ENCODE measurements around the gene RALGDS.
A peak's percentile ranks its signal among the peaks of the same experiment; 100 is the strongest.
"Not testable (repeated sequence)": the region's sequence is repeated elsewhere in the genome, so short reads cannot be mapped to it uniquely, and the experiment has no call there.

RALGDS gene

GRCh38 chr9:133067006-133067405 is 54.0 kb downstream of the RALGDS start:
- no peak for DNase-seq (ENCODE audit: low spot score)

GRCh38 chr9:133066181-133066983 is 54.7 kb downstream of the RALGDS start:
- no peak for DNase-seq (ENCODE audit: low spot score)

DNA sequence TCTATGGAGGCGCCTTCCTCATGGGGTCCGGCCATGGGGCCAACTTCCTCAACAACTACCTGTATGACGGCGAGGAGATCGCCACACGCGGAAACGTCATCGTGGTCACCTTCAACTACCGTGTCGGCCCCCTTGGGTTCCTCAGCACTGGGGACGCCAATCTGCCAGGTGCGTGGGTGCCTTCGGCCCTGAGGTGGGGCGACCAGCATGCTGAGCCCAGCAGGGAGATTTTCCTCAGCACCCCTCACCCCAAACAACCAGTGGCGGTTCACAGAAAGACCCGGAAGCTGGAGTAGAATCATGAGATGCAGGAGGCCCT is 56.0 kb downstream of the RALGDS start:
- no peak for DNase-seq (ENCODE audit: low spot score)

- no peak for DNase-seq (ENCODE audit: low spot score)
Observed at GRCh38 chr9:133064241-133065069, 56.6 kb downstream of the RALGDS start.

DNA sequence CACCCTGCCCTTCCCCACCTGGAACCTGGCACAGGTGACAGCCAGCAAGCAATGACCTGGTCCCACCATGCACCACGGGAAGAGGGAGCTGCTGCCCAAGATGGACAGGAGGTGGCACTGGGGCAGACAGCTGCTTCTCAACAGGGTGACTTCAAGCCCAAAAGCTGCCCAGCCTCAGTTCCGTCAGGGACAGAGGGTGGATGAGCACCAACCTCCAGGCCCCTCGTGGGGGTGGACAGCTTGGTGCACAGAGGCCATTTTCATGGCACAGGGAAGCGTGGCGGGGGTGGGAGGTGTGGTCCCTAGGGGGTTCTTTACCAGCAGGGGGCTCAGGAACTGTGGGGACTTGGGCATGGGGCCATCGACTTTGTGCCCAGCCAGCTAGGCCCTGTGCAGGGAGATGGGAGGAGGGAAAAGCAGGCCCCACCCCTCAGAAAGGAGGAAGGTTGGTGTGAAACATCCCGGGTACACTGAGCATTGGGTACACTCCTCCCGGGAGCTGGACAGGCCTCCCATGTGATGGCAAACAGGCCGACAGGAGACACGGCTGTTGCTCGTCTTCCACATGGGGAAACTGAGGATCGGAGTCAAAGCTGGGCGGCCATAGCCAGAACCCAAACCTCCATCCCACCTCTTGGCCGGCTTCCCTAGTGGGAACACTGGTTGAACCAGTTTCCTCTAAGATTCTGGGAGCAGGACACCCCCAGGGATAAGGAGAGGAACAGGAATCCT is 57.4 kb downstream of the RALGDS start:
- no peak for DNase-seq (ENCODE audit: low spot score)

DNA sequence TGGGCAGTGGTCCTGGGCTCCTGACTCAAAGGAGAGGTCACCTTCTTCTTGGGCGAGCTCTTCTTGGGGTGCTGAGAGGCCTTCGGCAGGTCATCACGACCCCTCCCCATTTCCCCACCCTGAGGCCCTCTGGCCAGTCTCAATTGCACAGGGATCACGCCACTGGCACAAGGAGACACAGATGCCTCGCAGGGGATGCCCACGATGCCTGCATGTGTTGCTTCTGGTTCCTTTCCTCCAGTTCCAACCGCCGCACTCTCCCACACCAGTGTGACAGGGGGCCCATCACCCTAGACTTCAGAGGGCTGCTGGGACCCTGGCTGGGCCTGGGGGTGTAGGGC is 57.9 kb downstream of the RALGDS start:
- no peak for DNase-seq (ENCODE audit: low spot score)

GRCh38 chr9:133062569-133062968 is 58.5 kb downstream of the RALGDS start:
- DNase-seq (ENCODE audit: low spot score), result not testable (repeated sequence)

DNA sequence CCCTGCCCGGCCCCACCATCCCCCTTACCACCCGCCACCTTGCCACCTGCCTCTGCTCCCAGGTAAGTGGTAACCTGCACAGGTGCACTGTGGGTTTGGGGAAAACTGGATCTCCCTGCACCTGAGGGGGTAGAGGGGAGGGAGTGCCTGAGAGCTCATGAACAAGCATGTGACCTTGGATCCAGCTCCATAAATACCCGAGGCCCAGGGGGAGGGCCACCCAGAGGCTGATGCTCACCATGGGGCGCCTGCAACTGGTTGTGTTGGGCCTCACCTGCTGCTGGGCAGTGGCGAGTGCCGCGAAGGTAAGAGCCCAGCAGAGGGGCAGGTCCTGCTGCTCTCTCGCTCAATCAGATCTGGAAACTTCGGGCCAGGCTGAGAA is 59.3 kb downstream of the RALGDS start, which contains the start of gene CEL:
CEL (plus strand) TSS at position 218 of the 382 bp plus-strand sequence; CDS start at position 240, 22 bp downstream.
- DNase-seq (ENCODE audit: low spot score), result not testable (repeated sequence)

DNA sequence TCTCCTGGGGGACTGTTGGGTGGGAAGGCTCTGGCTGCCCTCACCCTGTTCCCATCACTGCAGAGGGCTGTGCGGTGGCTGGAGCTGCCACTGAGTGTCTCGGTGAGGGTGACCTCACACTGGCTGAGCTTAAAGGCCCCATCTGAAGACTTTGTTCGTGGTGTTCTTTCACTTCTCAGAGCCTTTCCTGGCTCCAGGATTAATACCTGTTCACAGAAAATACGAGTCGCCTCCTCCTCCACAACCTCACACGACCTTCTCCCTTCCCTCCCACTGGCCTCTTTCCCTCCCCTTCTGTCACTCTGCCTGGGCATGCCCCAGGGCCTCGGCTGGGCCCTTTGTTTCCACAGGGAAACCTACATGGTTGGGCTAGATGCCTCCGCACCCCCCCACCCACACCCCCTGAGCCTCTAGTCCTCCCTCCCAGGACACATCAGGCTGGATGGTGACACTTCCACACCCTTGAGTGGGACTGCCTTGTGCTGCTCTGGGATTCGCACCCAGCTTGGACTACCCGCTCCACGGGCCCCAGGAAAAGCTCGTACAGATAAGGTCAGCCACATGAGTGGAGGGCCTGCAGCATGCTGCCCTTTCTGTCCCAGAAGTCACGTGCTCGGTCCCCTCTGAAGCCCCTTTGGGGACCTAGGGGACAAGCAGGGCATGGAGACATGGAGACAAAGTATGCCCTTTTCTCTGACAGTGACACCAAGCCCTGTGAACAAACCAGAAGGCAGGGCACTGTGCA is 59.8 kb downstream of the RALGDS start:
- not testable (repeated sequence) for DNase-seq (ENCODE audit: low spot score)

GRCh38 chr9:133060417-133060841 is 60.6 kb downstream of the RALGDS start:
- DNase-seq (ENCODE audit: low spot score), result peak; percentile 47

DNA sequence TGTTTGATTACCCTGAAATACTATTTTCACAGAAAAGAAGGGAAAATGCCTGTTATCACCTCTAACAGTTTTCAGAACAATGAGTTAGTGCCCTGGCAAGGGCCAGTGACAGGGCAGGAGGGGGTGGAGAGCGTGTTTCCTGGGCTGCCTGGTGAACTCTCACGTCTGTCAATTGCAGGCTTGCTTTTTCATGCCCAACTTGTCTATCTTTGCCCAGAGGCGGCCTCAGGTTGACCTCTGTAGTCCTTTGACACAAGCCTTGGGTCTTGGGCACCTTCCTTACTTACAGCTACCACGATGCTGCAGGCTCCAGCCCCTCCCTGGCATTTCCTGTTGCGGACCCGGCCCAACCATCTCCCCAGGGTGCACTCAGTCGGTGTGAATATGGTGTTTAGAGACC is 61.4 kb downstream of the RALGDS start:
- no peak for DNase-seq (ENCODE audit: low spot score)

GRCh38 chr9:133058550-133059320 is 62.3 kb downstream of the RALGDS start:
- DNase-seq (ENCODE audit: low spot score), result no peak

DNA sequence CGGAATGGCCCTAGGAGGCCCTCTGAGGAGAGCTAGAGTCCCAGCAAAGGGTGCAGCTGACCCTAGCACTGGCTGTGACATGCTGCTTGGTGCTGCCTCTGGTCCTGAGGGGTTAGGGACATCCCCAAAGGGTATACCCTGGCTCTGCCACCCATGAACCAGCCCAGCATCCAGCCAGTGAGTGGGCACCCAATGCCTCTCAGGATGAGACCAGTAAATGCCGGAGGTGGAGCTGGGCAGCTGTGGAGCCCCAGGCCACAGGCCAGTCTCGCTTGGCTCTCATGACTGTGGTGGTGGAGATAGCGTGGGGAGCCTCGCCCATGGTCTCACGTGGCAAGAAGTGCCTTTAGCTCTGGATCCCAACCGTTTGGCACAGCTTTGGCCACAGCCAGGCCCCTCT is 63.0 kb downstream of the RALGDS start:
- no peak for DNase-seq (ENCODE audit: low spot score)

DNA sequence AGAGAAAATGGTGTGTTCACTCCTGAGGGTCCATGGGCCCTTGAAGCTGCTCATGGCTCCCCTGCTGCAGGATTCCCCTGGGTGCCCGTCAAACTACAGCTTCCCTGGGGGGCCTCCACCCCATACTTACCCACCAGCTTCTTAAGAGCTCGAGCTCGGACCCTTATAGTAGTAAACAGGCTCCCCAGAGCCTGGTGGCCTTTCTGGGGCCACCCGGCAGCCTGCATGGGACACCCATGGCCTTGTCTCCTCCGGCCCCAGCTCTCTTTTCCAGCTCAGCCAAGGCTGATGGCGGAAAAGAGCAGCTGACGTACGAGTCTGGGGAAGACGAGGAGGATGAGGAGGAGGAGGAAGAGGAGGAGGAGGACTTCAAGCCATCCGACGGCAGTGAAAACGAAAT is 63.5 kb downstream of the RALGDS start:
- no peak for DNase-seq (ENCODE audit: low spot score)

- no peak for DNase-seq (ENCODE audit: low spot score)
Observed at GRCh38 chr9:133057006-133057405, 64.0 kb downstream of the RALGDS start.

- no peak for DNase-seq (ENCODE audit: low spot score)
Observed at GRCh38 chr9:133056533-133056932, 64.5 kb downstream of the RALGDS start.

- no peak for DNase-seq (ENCODE audit: low spot score)
Observed at GRCh38 chr9:133055788-133056420, 65.1 kb downstream of the RALGDS start.

DNA sequence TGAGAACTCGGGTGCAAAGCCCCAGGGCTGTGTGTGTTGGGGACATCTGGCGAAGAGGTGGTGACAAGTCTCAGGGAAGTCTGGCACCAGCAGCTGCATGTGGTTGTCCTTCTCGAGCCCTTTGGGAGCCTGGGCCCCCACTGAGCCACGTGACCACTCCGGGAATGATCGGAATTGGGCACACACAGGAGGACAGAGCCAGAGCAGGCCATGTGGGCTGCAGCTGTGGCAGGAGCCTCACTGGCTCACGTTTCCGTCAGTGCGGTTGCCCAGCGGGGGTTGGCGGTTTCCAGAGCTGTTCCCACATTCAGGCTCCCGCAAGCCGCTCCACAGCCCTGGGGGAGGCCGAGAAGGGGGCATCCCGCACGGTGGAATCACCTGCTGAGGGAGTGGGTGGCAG is 66.1 kb downstream of the RALGDS start:
- DNase-seq (ENCODE audit: low spot score), result no peak

- DNase-seq (ENCODE audit: low spot score), result no peak
Observed at GRCh38 chr9:133054194-133054890, 66.7 kb downstream of the RALGDS start.

- no peak for DNase-seq (ENCODE audit: low spot score)
Observed at GRCh38 chr9:133051966-133052539, 69.0 kb downstream of the RALGDS start.

All from NAMALWA (cell line).